Thoracic aorta (tissue), 2 donors: ENCODE results near the gene STEAP1B. TPM values are rescaled to one million over a fixed set of nuclear protein-coding genes. Genes with fewer than 3 reads are reported as not detected.

Source experiments
- ATAC-seq: fragments of 150-250 bp; one replicate; pipeline ENCODE4 v1.8.0; 2017; ENCODE audit warnings: low read depth; ENCODE audit not compliant: insufficient number of reproducible peaks, low FRiP score
- DNase-seq: peaks from one replicate; pipeline ENCODE4 v3.0.0-alpha.2; 2020; ENCODE audit warnings: low spot score
- H3K27ac ChIP-seq, 2 donors: fragments of 200-600 bp; sonication (generic); 1 replicate in 1 of 2; 2 replicates in 1 of 2; pipeline ENCODE4 v1.5.1; 2016; ENCODE audit warnings: mild to moderate bottlenecking in 2 of 2, moderate library complexity in 2 of 2
- H3K27me3 ChIP-seq: fragments of 200-600 bp; sonication (generic); replicated peaks from 2 replicates; pipeline ENCODE4 v1.6.0; 2016; ENCODE audit warnings: mild to moderate bottlenecking; ENCODE audit not compliant: insufficient read depth
- H3K36me3 ChIP-seq: fragments of 200-600 bp; sonication (generic); one replicate; pipeline ENCODE4 v1.5.1; 2016
- H3K4me1 ChIP-seq, 2 donors: fragments of 200-600 bp; sonication (generic); 1 replicate in 1 of 2; 2 replicates in 1 of 2; pipeline versions ENCODE4 v1.5.1 to v1.6.0; 2016; ENCODE audit warnings: low read depth in 2 of 2, mild to moderate bottlenecking in 1 of 2; ENCODE audit not compliant: control insufficient read depth in 1 of 2
- H3K4me3 ChIP-seq: fragments of 200-600 bp; sonication (generic); 2 replicates; pipeline ENCODE4 v1.5.1; 2016; ENCODE audit warnings: mild to moderate bottlenecking
- H3K9me3 ChIP-seq: fragments of 200-600 bp; sonication (generic); 2 replicates; pipeline ENCODE4 v1.5.1; 2016
- CTCF ChIP-seq: fragments of 200-600 bp; sonication (generic); IDR thresholded peaks from one replicate; pipeline ENCODE4 v1.5.1; 2019; ENCODE audit warnings: antibody characterized with exemption
- total RNA-seq, 2 donors: library from RNA; depleted of rRNA; stranded (reverse); fragments of >200 nt; gene quantifications; one replicate each; pipeline versions ENCODE4 v1.1.0 to v1.2.3, GENCODE V29; 2016

Gene STEAP1B
- total RNA-seq, 2 donors from 2014 or later, result 1.1 TPM; not detected in 1

- no peak for TF ChIP-seq CTCF
- Histone ChIP-seq H3K9me3 (no peaks in the 10 kb centered on the region), H3K27ac (no peak overlapping the region), H3K4me1 (peaks cover 7 to 10% of the 10 kb centered on the region in 2 donors), H3K4me3 (peak overlapping the region; percentile 14), H3K36me3 (no peaks in the 10 kb centered on the region), H3K27me3 (no peaks in the 10 kb centered on the region)
- no peak for ATAC-seq
- no peak for DNase-seq
These were observed 54.7 kb downstream of the STEAP1B start for GRCh38 chr7:22445140-22445743.

- ATAC-seq, result no peak
- DNase-seq, result no peak
- TF ChIP-seq CTCF, result no peak
- no peak overlapping the region for H3K27ac ChIP-seq
- no peak overlapping the region for H3K4me3 ChIP-seq
- no peaks in the 10 kb centered on the region for H3K36me3 ChIP-seq
- no peaks in the 10 kb centered on the region for H3K27me3 ChIP-seq
- H3K9me3 ChIP-seq, result no peaks in the 10 kb centered on the region
- H3K4me1 ChIP-seq, result peaks cover 7 to 10% of the 10 kb centered on the region in 2 donors
These were observed 55.6 kb downstream of the STEAP1B start for GRCh38 chr7:22444181-22444971.

- ATAC-seq, result no peak
- Histone ChIP-seq H3K4me3 (no peak overlapping the region), H3K27ac (no peak overlapping the region), H3K27me3 (no peaks in the 10 kb centered on the region), H3K36me3 (no peaks in the 10 kb centered on the region), H3K4me1 (peaks cover 7 to 10% of the 10 kb centered on the region in 2 donors), H3K9me3 (no peaks in the 10 kb centered on the region)
- TF ChIP-seq CTCF, result no peak
- DNase-seq, result no peak
These were observed 56.4 kb downstream of the STEAP1B start for GRCh38 chr7:22443370-22444180.

GRCh38 chr7:22442882-22443369 lies 57.1 kb downstream of the STEAP1B start:
- no peak for ATAC-seq
- no peaks in the 10 kb centered on the region for H3K9me3 ChIP-seq
- H3K36me3 ChIP-seq, result no peaks in the 10 kb centered on the region
- TF ChIP-seq CTCF, result no peak
- H3K4me1 ChIP-seq, result peaks cover 7 to 10% of the 10 kb centered on the region in 2 donors
- H3K27ac ChIP-seq, result no peak overlapping the region
- H3K27me3 ChIP-seq, result no peaks in the 10 kb centered on the region
- no peak for DNase-seq
- no peak overlapping the region for H3K4me3 ChIP-seq
